ENCODE results near the gene GRIK5. TPM values are rescaled to one million over a fixed set of nuclear protein-coding genes. Genes with fewer than 3 reads are reported as not detected.

The GRIK5 gene
- total RNA-seq, 4 donors from 2014 or later, result 0.57 to 7.4 (median 0.89) TPM

GRCh38 chr19:42081584-42082203, 11.7 kb upstream of the GRIK5 start:
- DNase-seq, result no peak
- Histone ChIP-seq H3K9me3 (no peaks in the 10 kb centered on the region), H3K36me3 (peaks cover 0 to 30% (median 0%) of the 10 kb centered on the region in 3 donors), H3K27me3 (no peaks in the 10 kb centered on the region), H3K27ac (peak overlapping the region in 1 of 4 donors; percentile 15), H3K4me1 (peaks cover 0 to 31% (median 5%) of the 10 kb centered on the region in 4 donors), H3K4me3 (no peak overlapping the region)
- TF ChIP-seq POLR2A (IDR thresholded peaks at IDR 0.05) (no peak), CTCF (IDR thresholded peaks at IDR 0.05) (peak in 4 of 6 experiments; percentile 27 to 60 (median 50))

- TF ChIP-seq POLR2A (IDR thresholded peaks at IDR 0.05) (no peak), CTCF (IDR thresholded peaks at IDR 0.05) (no peak)
- Histone ChIP-seq H3K4me1 (peaks cover 0 to 31% (median 5%) of the 10 kb centered on the region in 4 donors), H3K9me3 (no peaks in the 10 kb centered on the region), H3K4me3 (no peak overlapping the region), H3K36me3 (peaks cover 0 to 30% (median 0%) of the 10 kb centered on the region in 3 donors), H3K27ac (no peak overlapping the region), H3K27me3 (no peaks in the 10 kb centered on the region)
- DNase-seq, result no peak
Measured at GRCh38 chr19:42080764-42081375, 10.9 kb upstream of the GRIK5 start.

- Histone ChIP-seq H3K4me3 (no peak overlapping the region), H3K27me3 (no peaks in the 10 kb centered on the region), H3K9me3 (no peaks in the 10 kb centered on the region), H3K27ac (no peak overlapping the region), H3K36me3 (peaks cover 0 to 30% (median 0%) of the 10 kb centered on the region in 3 donors), H3K4me1 (peaks cover 0 to 31% (median 5%) of the 10 kb centered on the region in 4 donors)
- no peak for DNase-seq
- TF ChIP-seq POLR2A (IDR thresholded peaks at IDR 0.05) (no peak), CTCF (IDR thresholded peaks at IDR 0.05) (no peak)
Measured at GRCh38 chr19:42079886-42080763, 10.1 kb upstream of the GRIK5 start.

- H3K27me3 ChIP-seq, result no peaks in the 10 kb centered on the region
- H3K27ac ChIP-seq, result no peak overlapping the region
- TF ChIP-seq CTCF (IDR thresholded peaks at IDR 0.05), result no peak
- TF ChIP-seq POLR2A (IDR thresholded peaks at IDR 0.05), result no peak
- H3K9me3 ChIP-seq, result no peaks in the 10 kb centered on the region
- H3K4me3 ChIP-seq, result no peak overlapping the region
- no peak for DNase-seq
- H3K4me1 ChIP-seq, result peaks cover 0 to 31% (median 5%) of the 10 kb centered on the region in 4 donors
- H3K36me3 ChIP-seq, result peaks cover 0 to 30% (median 0%) of the 10 kb centered on the region in 3 donors
Measured at GRCh38 chr19:42079276-42079669, 9.3 kb upstream of the GRIK5 start.

GRCh38 chr19:42078538-42079275, 8.7 kb upstream of the GRIK5 start:
- DNase-seq, result no peak
- Histone ChIP-seq H3K27me3 (no peaks in the 10 kb centered on the region), H3K27ac (no peak overlapping the region), H3K4me1 (peaks cover 0 to 31% (median 5%) of the 10 kb centered on the region in 4 donors), H3K36me3 (peaks cover 0 to 30% (median 0%) of the 10 kb centered on the region in 3 donors), H3K9me3 (no peaks in the 10 kb centered on the region), H3K4me3 (no peak overlapping the region)
- no peak for TF ChIP-seq POLR2A (IDR thresholded peaks at IDR 0.05)
- no peak for TF ChIP-seq CTCF (IDR thresholded peaks at IDR 0.05)
